Activated T-helper 1 cell treated with Interleukin-2 at 50 U/mL for 16 hours (primary cell): ENCODE results near the gene ABHD1.

Experiments used
- DNase-seq: peaks from one replicate; pipeline ENCODE4 v3.0.0-alpha.2; 2020; ENCODE audit warnings: low read depth

The ABHD1 gene

GRCh38 chr2:27086724-27087593 is 36.7 kb upstream of the ABHD1 start, which contains the start of gene KHK:
TSS of gene KHK (plus strand) at chr2:27086772. CDS start at chr2:27087260, 488 bp downstream.
- DNase-seq, result no peak

- no peak for DNase-seq
These were observed 35.7 kb upstream of the ABHD1 start for GRCh38 chr2:27087823-27088410.

DNA sequence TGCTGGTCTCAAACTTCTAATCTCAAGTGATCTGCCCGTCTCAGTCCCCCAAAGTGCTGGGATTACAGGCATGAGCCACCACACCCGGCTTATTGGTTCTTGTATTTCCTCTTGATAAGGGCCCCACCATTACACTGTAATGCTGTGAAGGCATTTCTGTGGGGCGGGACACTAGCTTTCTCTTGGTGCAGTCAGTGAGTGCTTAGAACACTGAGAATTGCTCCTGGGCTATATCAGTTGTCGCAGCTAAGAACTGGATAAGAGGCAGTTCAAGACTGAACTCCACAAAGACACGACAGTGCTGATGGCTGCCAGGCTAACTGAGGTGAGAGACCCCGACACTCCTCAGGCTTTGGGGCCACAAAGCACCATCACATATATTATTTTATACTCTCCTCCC is 35.0 kb upstream of the ABHD1 start:
- no peak for DNase-seq

- no peak for DNase-seq
These were observed 34.3 kb upstream of the ABHD1 start for GRCh38 chr2:27089111-27089954.

DNA sequence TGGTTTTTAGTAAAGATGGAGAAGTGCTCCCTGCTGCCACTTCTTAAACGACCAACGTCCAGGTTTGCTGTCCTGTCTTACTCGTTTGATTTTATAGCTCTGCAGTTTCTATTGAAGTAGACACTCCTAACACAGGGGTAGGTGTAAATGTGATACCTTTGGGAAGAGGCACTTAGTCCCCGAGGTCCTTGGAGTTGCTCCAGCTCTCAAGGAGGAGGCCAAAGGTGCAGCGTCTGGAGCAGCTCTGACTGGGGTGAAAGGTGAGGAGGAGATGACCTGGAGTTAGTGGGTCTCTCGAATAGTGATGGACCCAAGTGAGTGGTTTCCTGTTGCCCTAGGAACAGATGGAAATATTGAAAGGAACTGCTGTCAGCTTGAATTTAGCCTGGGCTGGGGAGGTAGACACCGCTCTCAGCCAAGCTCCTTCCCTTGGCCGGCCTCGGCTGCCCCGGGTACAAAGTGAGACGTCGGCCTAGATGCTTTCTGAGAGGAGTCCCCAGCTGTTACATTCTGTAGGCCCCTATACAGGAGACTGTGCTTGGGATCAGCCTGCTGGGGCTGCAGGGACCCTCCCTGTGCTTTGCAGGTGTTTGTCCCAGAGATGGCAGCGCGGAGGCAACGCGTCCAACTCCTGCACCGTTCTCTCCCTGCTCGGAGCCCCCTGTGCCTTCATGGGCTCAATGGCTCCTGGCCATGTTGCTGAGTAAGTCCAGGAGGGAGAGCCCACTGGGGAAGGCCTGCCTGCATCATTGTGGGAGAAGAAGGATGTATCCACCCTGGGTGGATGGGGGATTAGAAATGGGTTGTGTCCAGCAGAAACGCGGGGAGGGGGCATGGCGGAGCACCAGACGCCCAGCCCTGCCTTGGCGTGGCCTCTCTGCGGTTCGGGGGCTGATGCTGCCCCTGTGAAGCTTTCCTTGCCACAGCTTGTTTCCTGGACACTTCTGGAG is 31.6 kb upstream of the ABHD1 start:
- no peak for DNase-seq

DNA sequence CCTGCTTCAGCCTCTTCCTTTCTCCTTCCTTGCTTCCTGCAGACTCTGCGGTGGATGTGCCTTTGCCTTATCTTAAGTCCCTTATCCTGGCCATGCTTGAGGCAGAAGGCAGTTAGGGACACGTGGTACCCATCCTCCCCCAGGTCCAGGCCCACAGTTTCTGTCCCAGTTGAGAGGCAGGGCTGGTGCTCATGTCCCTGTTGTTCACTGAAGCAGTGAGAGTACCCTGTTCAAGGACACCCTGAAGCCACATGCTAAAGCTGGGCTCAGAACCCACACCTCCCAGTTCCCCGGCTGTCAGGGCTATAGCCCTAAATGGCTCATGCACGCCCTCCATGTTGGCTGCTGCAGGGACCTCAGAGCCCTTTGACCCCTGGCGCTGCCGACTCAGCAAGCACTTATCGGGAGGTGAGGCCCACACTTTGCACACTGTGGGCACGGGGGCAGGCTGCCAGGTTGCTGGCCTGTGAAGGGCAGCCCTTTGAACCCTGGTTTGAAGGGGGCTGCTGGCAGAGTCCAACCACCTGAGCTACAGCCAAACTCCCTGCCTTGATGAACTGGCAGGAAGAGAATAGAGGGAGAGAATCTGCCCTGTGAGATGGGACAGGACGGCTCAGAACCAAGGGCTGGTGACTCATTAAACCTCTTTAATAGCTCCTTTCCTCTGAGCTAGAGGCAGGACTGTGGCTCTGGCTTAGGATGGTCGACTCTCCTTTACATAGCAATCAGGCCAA is 30.8 kb upstream of the ABHD1 start:
- DNase-seq, result no peak

DNA sequence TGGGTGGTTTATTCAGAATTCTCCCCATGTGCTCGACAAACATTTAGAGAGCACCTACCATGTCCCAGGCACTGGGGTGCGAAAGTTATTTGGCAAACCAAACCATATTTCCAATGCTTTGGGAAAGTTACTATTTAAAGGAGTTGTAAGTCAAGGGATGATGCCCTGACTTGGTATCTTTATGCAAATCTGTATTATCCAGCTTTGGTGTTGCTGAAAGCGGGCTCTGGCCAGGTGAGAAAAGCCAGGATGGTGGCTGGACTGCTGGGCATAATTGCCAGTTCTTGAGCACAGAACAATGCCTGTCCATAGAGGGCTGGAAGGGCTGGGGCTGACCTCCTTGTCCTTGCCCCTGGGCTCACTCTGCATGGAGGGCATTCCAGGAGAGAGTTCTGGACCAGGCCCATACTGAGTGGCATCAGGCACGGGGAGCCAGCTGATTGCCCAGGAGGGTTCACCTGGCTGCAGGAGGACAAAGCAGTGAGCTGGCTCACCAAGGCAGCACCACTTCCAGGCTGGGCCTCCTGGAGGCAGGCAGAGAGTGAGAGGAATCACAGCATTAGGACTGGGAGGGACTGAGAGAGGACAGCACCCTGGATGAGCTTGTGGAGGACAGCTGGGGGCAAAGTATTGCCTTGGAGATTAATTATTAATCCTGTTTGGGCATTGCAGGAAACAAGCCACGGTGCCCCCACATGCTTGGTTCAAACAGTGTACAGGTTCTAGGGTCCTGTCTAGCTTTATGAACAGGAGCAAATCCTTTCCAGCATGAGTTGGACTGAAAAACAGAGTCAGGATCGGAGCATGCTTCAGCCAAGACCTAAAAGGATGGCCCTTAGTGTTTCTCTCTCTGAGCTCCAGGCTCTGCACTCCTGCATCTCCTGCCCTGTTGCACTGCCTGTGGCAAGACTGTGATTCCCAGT is 29.9 kb upstream of the ABHD1 start:
- DNase-seq, result no peak

DNA sequence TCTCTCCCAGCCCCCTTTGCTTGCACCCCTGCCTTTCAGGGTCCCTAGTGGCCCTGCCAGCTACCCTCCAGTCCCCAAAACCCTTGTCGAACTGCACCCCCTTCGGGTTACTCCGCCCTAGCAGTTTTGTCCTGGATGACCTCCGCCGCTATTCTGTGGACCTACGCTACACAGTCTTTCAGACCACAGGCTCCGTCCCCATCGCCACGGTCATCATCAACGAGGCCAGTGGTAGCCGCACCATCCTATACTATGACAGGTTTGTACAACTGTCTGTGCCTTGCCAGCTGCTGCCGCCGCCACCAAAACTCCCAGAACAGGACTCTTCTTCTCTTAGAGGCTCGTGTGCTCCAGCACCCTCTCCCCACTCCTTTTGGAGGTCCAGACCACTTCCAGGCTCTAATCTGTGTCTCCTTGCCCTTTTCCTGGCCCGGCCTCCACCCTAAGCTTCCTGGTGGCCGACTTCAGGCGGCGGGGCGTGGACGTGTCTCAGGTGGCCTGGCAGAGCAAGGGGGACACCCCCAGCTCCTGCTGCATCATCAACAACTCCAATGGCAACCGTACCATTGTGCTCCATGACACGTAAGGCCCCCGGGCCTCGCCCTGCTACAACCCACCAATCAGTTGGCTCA is 29.1 kb upstream of the ABHD1 start:
- no peak for DNase-seq

- DNase-seq, result no peak
These were observed 28.2 kb upstream of the ABHD1 start for GRCh38 chr2:27095427-27095744.

GRCh38 chr2:27095745-27096651 is 27.6 kb upstream of the ABHD1 start:
- DNase-seq, result no peak

GRCh38 chr2:27096748-27097297 is 26.8 kb upstream of the ABHD1 start:
- no peak for DNase-seq

DNA sequence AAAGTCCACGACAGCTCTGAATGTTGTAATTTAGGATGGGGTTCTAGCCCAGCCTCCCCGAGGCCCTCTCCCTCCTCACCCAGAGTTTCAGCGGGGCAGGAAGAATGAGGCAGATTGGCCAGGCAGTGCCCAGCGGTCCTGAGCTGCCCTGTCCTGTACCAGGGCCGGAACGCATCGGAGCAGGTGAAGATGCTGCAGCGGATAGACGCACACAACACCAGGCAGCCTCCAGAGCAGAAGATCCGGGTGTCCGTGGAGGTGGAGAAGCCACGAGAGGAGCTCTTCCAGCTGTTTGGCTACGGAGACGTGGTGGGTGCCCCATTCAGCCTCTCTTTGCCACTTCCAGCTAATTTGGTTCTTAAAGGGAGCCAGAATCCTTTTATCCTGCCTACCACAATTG is 26.3 kb upstream of the ABHD1 start:
- DNase-seq, result no peak

GRCh38 chr2:27099334-27099955 is 24.2 kb upstream of the ABHD1 start:
- no peak for DNase-seq

DNA sequence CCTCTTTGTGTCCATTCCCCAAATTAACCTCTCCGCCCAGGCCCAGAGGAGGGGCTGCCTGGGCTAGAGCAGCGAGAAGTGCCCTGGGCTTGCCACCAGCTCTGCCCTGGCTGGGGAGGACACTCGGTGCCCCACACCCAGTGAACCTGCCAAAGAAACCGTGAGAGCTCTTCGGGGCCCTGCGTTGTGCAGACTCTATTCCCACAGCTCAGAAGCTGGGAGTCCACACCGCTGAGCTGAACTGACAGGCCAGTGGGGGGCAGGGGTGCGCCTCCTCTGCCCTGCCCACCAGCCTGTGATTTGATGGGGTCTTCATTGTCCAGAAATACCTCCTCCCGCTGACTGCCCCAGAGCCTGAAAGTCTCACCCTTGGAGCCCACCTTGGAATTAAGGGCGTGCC is 23.6 kb upstream of the ABHD1 start:
- no peak for DNase-seq

GRCh38 chr2:27102329-27102728 is 21.3 kb upstream of the ABHD1 start:
- DNase-seq, result no peak

DNA sequence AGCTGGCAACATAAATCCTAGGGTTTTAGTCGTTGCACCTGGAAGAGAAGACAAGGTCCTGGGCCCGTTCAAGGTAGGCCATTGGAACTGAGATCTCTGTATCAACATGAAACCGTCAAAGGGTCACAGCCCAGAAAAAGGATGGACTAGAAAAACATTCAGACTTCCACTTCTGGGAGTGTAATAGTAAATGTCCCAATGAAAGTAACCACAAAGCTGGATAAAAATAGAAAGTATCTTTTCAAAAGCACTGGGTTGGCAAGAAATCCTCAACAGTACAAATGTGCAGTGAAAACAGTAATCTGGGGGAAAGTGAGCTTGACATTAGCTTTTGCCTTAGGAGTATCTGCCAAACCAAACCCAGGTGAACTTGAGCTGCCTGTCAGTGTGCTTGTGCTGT is 17.6 kb upstream of the ABHD1 start:
- DNase-seq, result no peak

DNA sequence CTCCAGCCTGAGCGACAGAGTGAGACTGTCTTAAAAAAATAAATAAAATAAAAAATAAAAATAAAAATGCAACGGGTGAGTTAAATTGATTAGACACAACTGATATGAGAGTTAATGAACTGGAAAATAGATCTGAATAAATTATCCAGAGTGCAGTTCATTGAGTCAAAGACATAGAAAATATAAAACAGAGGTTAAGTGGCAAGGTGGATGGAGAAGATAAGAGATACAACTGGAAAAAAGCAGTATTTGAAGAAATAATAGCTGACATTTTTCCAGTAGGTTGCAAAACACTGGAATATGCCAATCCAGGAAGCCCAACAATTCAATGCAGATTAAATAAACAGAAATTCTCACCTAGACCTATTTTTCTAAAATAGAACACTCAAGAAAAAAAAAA is 15.4 kb upstream of the ABHD1 start:
- DNase-seq, result no peak

DNA sequence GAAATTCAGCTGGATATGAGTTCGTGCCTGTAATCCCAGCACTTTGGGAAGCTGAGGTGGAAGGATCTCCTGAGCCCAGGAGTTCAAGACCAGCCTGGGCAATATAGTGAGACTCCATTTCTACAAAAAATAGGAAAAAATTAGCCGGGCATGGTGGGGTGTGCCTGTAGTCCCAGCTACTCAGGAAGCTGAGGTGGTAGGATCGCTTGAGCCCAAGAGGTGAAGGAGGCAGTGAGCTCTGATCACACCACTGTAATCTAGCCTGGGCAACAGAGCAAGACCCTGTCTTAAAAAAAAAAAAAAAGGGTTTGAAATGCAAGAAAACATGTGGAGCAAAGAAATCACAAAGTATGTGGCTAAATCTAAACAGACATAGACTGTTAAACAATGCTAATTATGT is 14.5 kb upstream of the ABHD1 start:
- no peak for DNase-seq
